ENCODE measurements around the gene WWOX. TPM values are rescaled to one million over a fixed set of nuclear protein-coding genes. Genes with fewer than 3 reads are reported as not detected.

WWOX gene
- total and polyA plus RNA-seq, 2 donors, result 15.3 to 28.4 TPM

- DNase-seq (ENCODE audit: extremely low spot score), result no peak
- Histone ChIP-seq H3K27ac (ENCODE audit: low read depth) (no peak overlapping the region), H3K4me3 (ENCODE audit: low read depth, low read length) (no peak overlapping the region), H3K36me3 (ENCODE audit: insufficient read depth) (no peaks in the 10 kb centered on the region), H3K4me1 (ENCODE audit: insufficient read depth) (no peaks in the 10 kb centered on the region)
- 96% methylated on average over 6 of the region's 6 CpGs for WGBS
Measured at GRCh38 chr16:79005096-79005495, 905.6 kb downstream of the WWOX start.

GRCh38 chr16:79006206-79006605 lies 906.8 kb downstream of the WWOX start:
- Histone ChIP-seq H3K4me3 (ENCODE audit: low read depth, low read length) (no peak overlapping the region), H3K27ac (ENCODE audit: low read depth) (no peak overlapping the region), H3K36me3 (ENCODE audit: insufficient read depth) (no peaks in the 10 kb centered on the region), H3K4me1 (ENCODE audit: insufficient read depth) (no peaks in the 10 kb centered on the region)
- no peak for DNase-seq (ENCODE audit: extremely low spot score)
- WGBS, result 96% methylated on average over 8 of the region's 8 CpGs

GRCh38 chr16:79006765-79007164 lies 907.3 kb downstream of the WWOX start:
- Histone ChIP-seq H3K4me3 (ENCODE audit: low read depth, low read length) (no peak overlapping the region), H3K27ac (ENCODE audit: low read depth) (no peak overlapping the region), H3K36me3 (ENCODE audit: insufficient read depth) (no peaks in the 10 kb centered on the region), H3K4me1 (ENCODE audit: insufficient read depth) (no peaks in the 10 kb centered on the region)
- no peak for DNase-seq (ENCODE audit: extremely low spot score)
- WGBS, result 69% methylated on average over 5 of the region's 5 CpGs

DNA sequence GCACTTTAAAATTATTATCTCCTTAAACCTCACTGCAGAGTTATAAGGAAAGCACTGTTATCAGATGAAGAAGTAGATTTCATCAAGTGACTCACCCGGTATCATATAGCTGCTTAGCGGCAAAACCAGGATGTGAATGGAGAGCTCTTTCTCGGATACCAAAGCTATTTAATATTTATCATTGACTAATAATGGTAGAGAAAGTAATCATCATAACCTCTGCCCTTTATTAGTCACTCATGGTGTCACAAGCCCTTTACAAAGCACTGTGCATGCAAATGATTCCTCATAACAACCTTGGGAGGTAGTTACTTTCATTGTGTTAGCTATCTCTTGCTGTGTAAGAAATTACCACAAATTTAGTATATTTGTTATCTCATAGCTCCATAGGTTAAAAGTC lies 908.2 kb downstream of the WWOX start:
- no peak for DNase-seq (ENCODE audit: extremely low spot score)
- H3K36me3 ChIP-seq (ENCODE audit: insufficient read depth), result no peaks in the 10 kb centered on the region
- no peak overlapping the region for H3K27ac ChIP-seq (ENCODE audit: low read depth)
- no peak overlapping the region for H3K4me3 ChIP-seq (ENCODE audit: low read depth, low read length)
- H3K4me1 ChIP-seq (ENCODE audit: insufficient read depth), result no peaks in the 10 kb centered on the region
- 79% methylated on average over 3 of the region's 3 CpGs for WGBS

GRCh38 chr16:79008036-79008868 lies 908.8 kb downstream of the WWOX start:
- Histone ChIP-seq H3K4me1 (ENCODE audit: insufficient read depth) (no peaks in the 10 kb centered on the region), H3K36me3 (ENCODE audit: insufficient read depth) (no peaks in the 10 kb centered on the region), H3K4me3 (ENCODE audit: low read depth, low read length) (no peak overlapping the region), H3K27ac (ENCODE audit: low read depth) (no peak overlapping the region)
- DNase-seq (ENCODE audit: extremely low spot score), result no peak
- WGBS, result 89% methylated on average over 9 of the region's 9 CpGs

DNA sequence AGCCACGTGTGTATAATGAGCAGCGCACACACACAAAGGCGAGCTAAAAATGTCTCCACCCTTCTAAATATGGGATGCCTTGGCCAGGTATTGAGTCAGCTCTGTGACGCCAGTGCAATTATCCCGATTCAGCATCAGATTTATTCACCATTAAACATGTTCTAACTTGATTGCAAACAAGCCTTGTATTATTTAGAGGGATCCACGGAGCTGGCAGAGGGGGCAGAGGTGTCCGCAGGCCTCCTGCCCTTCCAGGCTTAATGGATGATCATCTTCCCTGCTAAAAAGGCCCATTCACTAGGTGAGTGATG lies 909.4 kb downstream of the WWOX start:
- H3K4me3 ChIP-seq (ENCODE audit: low read depth, low read length), result no peak overlapping the region
- H3K27ac ChIP-seq (ENCODE audit: low read depth), result no peak overlapping the region
- H3K36me3 ChIP-seq (ENCODE audit: insufficient read depth), result no peaks in the 10 kb centered on the region
- H3K4me1 ChIP-seq (ENCODE audit: insufficient read depth), result no peaks in the 10 kb centered on the region
- DNase-seq (ENCODE audit: extremely low spot score), result no peak
- WGBS, result 83% methylated on average over 7 of the region's 7 CpGs

- WGBS, result 93% methylated on average over 4 of the region's 4 CpGs
- Histone ChIP-seq H3K4me1 (ENCODE audit: insufficient read depth) (no peaks in the 10 kb centered on the region), H3K36me3 (ENCODE audit: insufficient read depth) (no peaks in the 10 kb centered on the region), H3K27ac (ENCODE audit: low read depth) (no peak overlapping the region), H3K4me3 (ENCODE audit: low read depth, low read length) (no peak overlapping the region)
- no peak for DNase-seq (ENCODE audit: extremely low spot score)
Measured at GRCh38 chr16:79009896-79010295, 910.4 kb downstream of the WWOX start.

- Histone ChIP-seq H3K27ac (ENCODE audit: low read depth) (no peak overlapping the region), H3K4me3 (ENCODE audit: low read depth, low read length) (no peak overlapping the region), H3K4me1 (ENCODE audit: insufficient read depth) (no peaks in the 10 kb centered on the region), H3K36me3 (ENCODE audit: insufficient read depth) (no peaks in the 10 kb centered on the region)
- WGBS, result 96% methylated on average over 3 of the region's 3 CpGs
- DNase-seq (ENCODE audit: extremely low spot score), result no peak
Measured at GRCh38 chr16:79011282-79011681, 911.8 kb downstream of the WWOX start.

GRCh38 chr16:79012671-79013434 lies 913.4 kb downstream of the WWOX start:
- no peak overlapping the region for H3K27ac ChIP-seq (ENCODE audit: low read depth)
- no peak overlapping the region for H3K4me3 ChIP-seq (ENCODE audit: low read depth, low read length)
- no peaks in the 10 kb centered on the region for H3K4me1 ChIP-seq (ENCODE audit: insufficient read depth)
- no peak for DNase-seq (ENCODE audit: extremely low spot score)
- WGBS, result 83% methylated on average over 15 of the region's 15 CpGs
- no peaks in the 10 kb centered on the region for H3K36me3 ChIP-seq (ENCODE audit: insufficient read depth)

DNA sequence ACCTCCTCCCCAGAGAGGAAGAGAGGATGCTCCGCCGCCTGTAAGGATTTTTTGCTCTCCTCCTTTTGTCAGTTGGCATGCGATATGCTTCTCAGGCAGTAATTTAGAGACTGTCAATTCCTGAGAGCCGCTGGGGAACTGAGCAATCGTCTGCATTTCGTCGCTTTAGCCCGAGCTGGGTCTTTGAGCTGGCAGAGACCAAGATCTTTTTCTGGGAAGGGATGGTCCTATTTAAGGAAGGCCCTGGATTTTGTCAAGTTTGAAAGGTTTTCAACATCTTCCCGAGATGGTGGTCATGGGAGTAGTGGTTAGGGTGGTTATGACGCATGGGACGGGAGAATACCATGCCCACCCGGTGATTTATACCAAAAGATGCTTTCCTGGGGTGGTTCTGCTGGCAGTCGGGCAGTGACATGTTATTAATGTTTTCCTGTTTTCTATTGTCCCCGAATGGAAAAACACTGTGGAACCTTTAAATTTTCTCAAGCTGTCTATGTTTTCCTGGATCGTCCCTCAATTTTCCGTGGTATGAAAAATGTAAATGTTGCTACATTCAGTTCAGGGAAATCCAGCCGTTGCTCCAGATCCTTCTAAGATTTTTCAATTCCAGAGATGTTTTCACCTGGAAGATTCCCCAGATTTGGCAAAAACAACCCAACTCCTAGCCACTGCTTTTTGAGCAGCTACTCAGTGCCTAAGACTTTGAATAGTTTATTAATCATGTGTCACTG lies 914.6 kb downstream of the WWOX start:
- H3K27ac ChIP-seq (ENCODE audit: low read depth), result no peak overlapping the region
- DNase-seq (ENCODE audit: extremely low spot score), result no peak
- WGBS, result 74% methylated on average over 17 of the region's 17 CpGs
- no peaks in the 10 kb centered on the region for H3K4me1 ChIP-seq (ENCODE audit: insufficient read depth)
- H3K4me3 ChIP-seq (ENCODE audit: low read depth, low read length), result no peak overlapping the region
- no peaks in the 10 kb centered on the region for H3K36me3 ChIP-seq (ENCODE audit: insufficient read depth)

DNA sequence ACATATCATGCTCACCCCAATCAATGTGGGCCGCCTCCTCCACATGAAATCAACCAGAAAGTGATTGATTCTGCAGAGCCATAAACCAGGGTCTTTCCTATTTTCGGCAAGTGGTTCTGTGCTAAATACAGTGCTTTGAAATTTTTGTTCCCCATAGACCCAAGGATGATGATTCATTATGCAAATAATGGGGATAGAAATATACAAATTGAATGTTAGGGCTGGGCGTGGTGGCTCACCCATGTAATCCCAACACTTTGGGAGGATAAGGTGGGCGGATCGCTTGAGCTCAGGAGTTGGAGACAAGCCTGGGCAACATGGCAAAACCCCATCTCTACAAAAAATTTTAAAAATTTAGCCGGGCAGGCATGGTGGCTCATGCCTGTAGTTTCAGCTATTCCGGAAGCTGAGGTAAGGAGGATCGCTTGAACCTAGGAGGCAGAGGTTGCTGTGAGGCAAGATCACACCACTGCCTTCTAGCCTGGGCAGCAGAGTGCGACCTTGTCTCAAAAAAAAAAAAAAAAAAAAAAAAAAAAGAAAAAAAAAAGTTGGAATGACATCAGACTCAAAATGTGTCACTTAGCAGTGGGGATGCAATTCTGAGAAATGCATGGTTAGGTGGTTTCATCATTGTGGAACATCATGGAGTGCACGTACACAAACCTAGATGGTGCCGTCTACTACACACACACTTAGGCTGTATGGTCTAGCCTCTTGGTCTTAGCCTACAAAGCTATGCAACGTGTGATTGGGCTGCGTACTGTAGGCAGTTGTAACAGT lies 919.4 kb downstream of the WWOX start:
- WGBS, result 95% methylated on average over 13 of the region's 13 CpGs
- Histone ChIP-seq H3K4me3 (ENCODE audit: low read depth, low read length) (no peak overlapping the region), H3K36me3 (ENCODE audit: insufficient read depth) (no peaks in the 10 kb centered on the region), H3K27ac (ENCODE audit: low read depth) (no peak overlapping the region), H3K4me1 (ENCODE audit: insufficient read depth) (no peaks in the 10 kb centered on the region)
- no peak for DNase-seq (ENCODE audit: extremely low spot score)

DNA sequence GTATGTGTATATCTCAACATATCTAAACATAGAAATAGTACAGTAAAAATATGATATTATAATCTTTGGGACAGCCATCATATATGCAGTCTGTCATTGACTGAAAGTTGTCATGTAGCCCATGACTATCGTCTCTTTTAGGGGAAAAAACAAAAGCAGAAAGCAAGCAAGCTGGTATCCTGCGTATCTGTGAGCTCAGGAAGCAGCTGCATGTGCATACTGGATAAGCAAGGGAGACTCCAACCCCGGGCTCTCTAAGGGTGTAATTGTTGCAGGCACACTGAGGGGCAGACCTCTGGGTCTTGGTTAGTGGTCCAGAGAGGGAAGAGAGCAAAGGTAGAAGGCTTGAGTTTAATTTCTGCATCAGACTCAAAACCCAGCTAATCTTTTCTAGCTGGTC lies 920.0 kb downstream of the WWOX start:
- H3K36me3 ChIP-seq (ENCODE audit: insufficient read depth), result no peaks in the 10 kb centered on the region
- H3K4me3 ChIP-seq (ENCODE audit: low read depth, low read length), result no peak overlapping the region
- no peak for DNase-seq (ENCODE audit: extremely low spot score)
- WGBS, result 76% methylated on average over 3 of the region's 3 CpGs
- H3K4me1 ChIP-seq (ENCODE audit: insufficient read depth), result no peaks in the 10 kb centered on the region
- no peak overlapping the region for H3K27ac ChIP-seq (ENCODE audit: low read depth)

GRCh38 chr16:79021991-79022630 lies 922.7 kb downstream of the WWOX start:
- no peak overlapping the region for H3K27ac ChIP-seq (ENCODE audit: low read depth)
- no peaks in the 10 kb centered on the region for H3K4me1 ChIP-seq (ENCODE audit: insufficient read depth)
- no peak for DNase-seq (ENCODE audit: extremely low spot score)
- 73% methylated on average over 9 of the region's 9 CpGs for WGBS
- no peaks in the 10 kb centered on the region for H3K36me3 ChIP-seq (ENCODE audit: insufficient read depth)
- H3K4me3 ChIP-seq (ENCODE audit: low read depth, low read length), result no peak overlapping the region

Measured in urinary bladder (tissue), 4 donors.